K562 (cell line): ENCODE results near the gene RHBDL3. TPM values are rescaled to one million over a fixed set of nuclear protein-coding genes. Genes with fewer than 3 reads are reported as not detected.
A peak's percentile ranks its signal among the peaks of the same experiment; 100 is the strongest.

Experiments
- BCOR ChIP-seq: fragments of 450-650 bp; IDR thresholded peaks from 2 replicates; pipeline ENCODE4 v1.6.1; 2016
- CHD2 ChIP-seq: IDR thresholded peaks from 2 replicates; pipeline ENCODE4 v1.6.1; 2011; ENCODE audit warnings: low read depth, low read length
- DPF2 ChIP-seq: fragments of 450-650 bp; IDR thresholded peaks from 2 replicates; pipeline ENCODE4 v1.6.1; 2016
- GATA2 ChIP-seq: sonication (generic); formaldehyde crosslinking; IDR thresholded peaks from 2 replicates; pipeline ENCODE4 v1.4.0; 2020; ENCODE audit warnings: mild to moderate bottlenecking, missing genetic modification reagents
- GTF2F1 ChIP-seq: IDR thresholded peaks from 2 replicates; pipeline ENCODE4 v1.6.1; 2011; ENCODE audit warnings: low read depth, low read length, improper control_type of control experiment
- MEF2D ChIP-seq: conservative IDR thresholded peaks from 2 replicates; pipeline ENCODE4 v1.6.1; 2016; ENCODE audit warnings: low read depth, missing genetic modification characterization, missing compliant biosample characterization
- NCOA4 ChIP-seq: fragments of 450-650 bp; IDR thresholded peaks from 2 replicates; pipeline ENCODE4 v1.6.1; 2018; ENCODE audit warnings: mild to moderate bottlenecking; ENCODE audit not compliant: partially characterized antibody
- NR2C2 ChIP-seq, 2 experiments: fragments of 200-800 bp in 1 of 2; sonication (Bioruptor generic) in 1 of 2; sonication (generic) in 1 of 2; formaldehyde crosslinking in 1 of 2; IDR thresholded peaks; 2 replicates each; pipeline versions ENCODE4 v1.6.1 to v1.8.0; 2016 to 2022; ENCODE audit warnings: mild to moderate bottlenecking in 1 of 2, missing compliant biosample characterization in 1 of 2, missing genetic modification characterization in 1 of 2, missing genetic modification reagents in 1 of 2
- POLR2H ChIP-seq: IDR thresholded peaks from 2 replicates; pipeline ENCODE4 v1.6.1; 2016; ENCODE audit warnings: missing genetic modification characterization, low read depth, mild to moderate bottlenecking, control low read depth, missing compliant biosample characterization, moderate library complexity
- RBM17 ChIP-seq: fragments of 200-400 bp; formaldehyde crosslinking; IDR thresholded peaks from 2 replicates; pipeline ENCODE4 v1.6.1; 2017; ENCODE audit warnings: low read depth, mild to moderate bottlenecking, low read length, borderline replicate concordance
- RBM25 ChIP-seq: fragments of 200-400 bp; formaldehyde crosslinking; IDR thresholded peaks from 2 replicates; pipeline ENCODE4 v1.6.1; 2018; ENCODE audit warnings: low read length, low read depth, moderate library complexity; ENCODE audit not compliant: severe bottlenecking
- STAG1 ChIP-seq: sonication (generic); formaldehyde crosslinking; IDR thresholded peaks from 2 replicates; pipeline ENCODE4 v1.5.0; 2020; ENCODE audit warnings: missing genetic modification reagents, borderline replicate concordance
- ZBTB7A ChIP-seq: IDR thresholded peaks from 2 replicates; pipeline ENCODE4 v1.6.1; 2011; ENCODE audit warnings: low read depth, mild to moderate bottlenecking, low read length, moderate library complexity, borderline replicate concordance; ENCODE audit not compliant: control insufficient read depth
- ZMIZ1 ChIP-seq, 2 experiments: fragments of 150-350 bp in 1 of 2; IDR thresholded peaks; 2 replicates each; pipeline ENCODE4 v1.6.1; 2012 to 2016; ENCODE audit warnings: low read depth in 2 of 2, low read length in 2 of 2, mild to moderate bottlenecking in 1 of 2, moderate library complexity in 1 of 2
- ZNF3 ChIP-seq: fragments of 250-450 bp; sonication (Bioruptor Pico); IDR thresholded peaks from 2 replicates; pipeline ENCODE4 v1.5.0; 2021; ENCODE audit warnings: mild to moderate bottlenecking, moderate library complexity
- ZNF740 ChIP-seq, 3 experiments: fragments of 200-800 bp in 1 of 3; sonication (Bioruptor generic) in 1 of 3; sonication (generic) in 1 of 3; formaldehyde crosslinking in 1 of 3; IDR thresholded peaks; 2 replicates each; pipeline versions ENCODE4 v1.6.1 to v1.8.0; 2016 to 2022; ENCODE audit warnings: mild to moderate bottlenecking in 2 of 3, missing compliant biosample characterization in 2 of 3, missing genetic modification characterization in 2 of 3, missing genetic modification reagents in 1 of 3
- polyA plus RNA-seq, 8 experiments: library from polyadenylated mRNA; depleted of rRNA in 4 of 8; stranded (reverse) in 5 of 8; unstranded in 3 of 8; fragments of >200 nt; fragmentation: Nextera tagmentation in 2 of 8; fragmentation: Illumina TruSeq in 1 of 8; extraction: Ambion mirVana in 2 of 8; extraction: Trizol in 1 of 8; gene quantifications; 2 replicates each; pipeline versions ENCODE4 v1.2.1 to v1.2.3, GENCODE V29; 2011 to 2014; ENCODE audit warnings: inconsistent platforms in 1 of 8, missing spikeins in 1 of 8
- total RNA-seq, 7 experiments: library from RNA; depleted of rRNA in 6 of 7; stranded (reverse); fragments of >200 nt in 6 of 7; fragmentation: Illumina TruSeq in 2 of 7; extraction: Trizol in 2 of 7; gene quantifications; 2 replicates each; pipeline versions ENCODE4 v1.2.1 to v1.2.3, GENCODE V29; 2011 to 2021; ENCODE audit warnings: low replicate concordance in 1 of 7

The RHBDL3 gene
- total and polyA plus RNA-seq, 9 of the 15 experiments (the other 6 are each of a cell fraction or from before 2014, with no cell fraction given), result 0.06 to 0.31 (median 0.09) TPM; not detected in 4

- peak; percentile 64 for TF ChIP-seq RBM25
- TF ChIP-seq ZMIZ1 (IDR thresholded peaks at IDR 0.05; ENCODE audit: low read depth in 2 of 2, low read length in 2 of 2), result no peak
- no peak for TF ChIP-seq MEF2D
- TF ChIP-seq BCOR, result peak; percentile 89
- no peak for TF ChIP-seq NR2C2 (CRISPR knock-in tag; IDR thresholded peaks at IDR 0.05)
- peak; percentile 17; the same call in 1 of the 2 replicates for TF ChIP-seq NR2C2 (tag; IDR thresholded peaks at IDR 0.05)
- no peak for TF ChIP-seq GTF2F1
- TF ChIP-seq GATA2, result no peak
- no peak for TF ChIP-seq ZNF740 (CRISPR knock-in tag; IDR thresholded peaks at IDR 0.05)
- TF ChIP-seq ZNF740 (tag; IDR thresholded peaks at IDR 0.05), result no peak
- TF ChIP-seq STAG1 (CRISPR knock-in tag), result no peak
- no peak for TF ChIP-seq ZNF3 (CRISPR knock-in tag)
- no peak for TF ChIP-seq ZBTB7A
- TF ChIP-seq CHD2, result no peak
- no peak for TF ChIP-seq POLR2H (tag)
- TF ChIP-seq DPF2, result no peak
- TF ChIP-seq NCOA4, result no peak
- TF ChIP-seq RBM17, result no peak
These were observed 22.3 kb downstream of the RHBDL3 start (continued) for GRCh38 chr17:32287804-32288511.
